A549 (cell line): ENCODE results near the gene PAXIP1.

Experiments
- CHD4 ChIP-seq: fragments of 200-600 bp; sonication (generic); IDR thresholded peaks from 2 replicates; pipeline ENCODE4 v1.6.1; 2016; ENCODE audit warnings: antibody characterized with exemption, mild to moderate bottlenecking, borderline replicate concordance
- CTCF ChIP-seq: fragments of >200 bp; sonication (Bioruptor Twin); formaldehyde crosslinking; IDR thresholded peaks from 3 replicates; pipeline ENCODE4 v1.5.1; 2016
- EHMT2 ChIP-seq: fragments of 200-600 bp; sonication (generic); IDR thresholded peaks from 2 replicates; pipeline ENCODE4 v1.6.1; 2016; ENCODE audit warnings: antibody characterized with exemption, low read depth, mild to moderate bottlenecking, moderate library complexity
- FOSL2 ChIP-seq, 2 experiments: fragments of 450-650 bp in 1 of 2; fragments of >200 bp in 1 of 2; sonication (Bioruptor Twin) in 1 of 2; formaldehyde crosslinking; IDR thresholded peaks; 2 replicates each; pipeline versions ENCODE4 v1.5.0 to v1.6.1; 2016 to 2020; ENCODE audit warnings: mild to moderate bottlenecking in 1 of 2, moderate library complexity in 1 of 2
- JUN ChIP-seq, 2 experiments: fragments of >200 bp; sonication (Bioruptor Twin); formaldehyde crosslinking; IDR thresholded peaks; 2 replicates in 1 of 2; 3 replicates in 1 of 2; pipeline ENCODE4 v1.6.1; 2016 to 2017
- KDM5A ChIP-seq: fragments of 200-600 bp; sonication (generic); IDR thresholded peaks from 2 replicates; pipeline ENCODE4 v1.6.1; 2016; ENCODE audit warnings: antibody characterized with exemption, mild to moderate bottlenecking
- MAX ChIP-seq: IDR thresholded peaks from 2 replicates; pipeline ENCODE4 v1.6.1; 2012
- MAZ ChIP-seq: fragments of 150-350 bp; IDR thresholded peaks from 2 replicates; pipeline ENCODE4 v1.6.1; 2014; ENCODE audit warnings: antibody characterized with exemption, low read depth, low read length, borderline replicate concordance
- NR3C1 ChIP-seq: fragments of >200 bp; sonication (Bioruptor Twin); formaldehyde crosslinking; IDR thresholded peaks from 3 replicates; pipeline ENCODE4 v1.6.1; 2017
- RAD21 ChIP-seq, 2 experiments: fragments of >200 bp in 1 of 2; sonication (Bioruptor Twin) in 1 of 2; formaldehyde crosslinking in 1 of 2; IDR thresholded peaks in 1 of 2; conservative IDR thresholded peaks in 1 of 2; 2 replicates in 1 of 2; 3 replicates in 1 of 2; pipeline ENCODE4 v1.6.1; 2012 to 2018; ENCODE audit warnings: inconsistent platforms in 1 of 2

- TF ChIP-seq CTCF = no peak
- no peak for TF ChIP-seq KDM5A
- no peak for TF ChIP-seq CHD4
- no peak for TF ChIP-seq JUN (IDR thresholded peaks at IDR 0.05)
- no peak for TF ChIP-seq NR3C1
- TF ChIP-seq FOSL2 (IDR thresholded peaks at IDR 0.05) = no peak
- TF ChIP-seq FOSL2 (CRISPR knock-in tag; IDR thresholded peaks at IDR 0.05) = no peak
- TF ChIP-seq EHMT2 = no peak
- TF ChIP-seq RAD21 (conservative IDR thresholded peaks at IDR 0.05 in 1 of 2, IDR thresholded peaks at IDR 0.05 in 1 of 2) = no peak
- TF ChIP-seq MAX = no peak
- TF ChIP-seq MAZ = no peak
Observed at GRCh38 chr7:155017834-155018233, 14.9 kb upstream of the PAXIP1 start.
